ENCODE data around the gene RNF4.
"Not testable (repeated sequence)": the region's sequence is repeated elsewhere in the genome, so short reads cannot be mapped to it uniquely, and the experiment has no call there.

RNF4 gene, protein sequence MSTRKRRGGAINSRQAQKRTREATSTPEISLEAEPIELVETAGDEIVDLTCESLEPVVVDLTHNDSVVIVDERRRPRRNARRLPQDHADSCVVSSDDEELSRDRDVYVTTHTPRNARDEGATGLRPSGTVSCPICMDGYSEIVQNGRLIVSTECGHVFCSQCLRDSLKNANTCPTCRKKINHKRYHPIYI

DNA sequence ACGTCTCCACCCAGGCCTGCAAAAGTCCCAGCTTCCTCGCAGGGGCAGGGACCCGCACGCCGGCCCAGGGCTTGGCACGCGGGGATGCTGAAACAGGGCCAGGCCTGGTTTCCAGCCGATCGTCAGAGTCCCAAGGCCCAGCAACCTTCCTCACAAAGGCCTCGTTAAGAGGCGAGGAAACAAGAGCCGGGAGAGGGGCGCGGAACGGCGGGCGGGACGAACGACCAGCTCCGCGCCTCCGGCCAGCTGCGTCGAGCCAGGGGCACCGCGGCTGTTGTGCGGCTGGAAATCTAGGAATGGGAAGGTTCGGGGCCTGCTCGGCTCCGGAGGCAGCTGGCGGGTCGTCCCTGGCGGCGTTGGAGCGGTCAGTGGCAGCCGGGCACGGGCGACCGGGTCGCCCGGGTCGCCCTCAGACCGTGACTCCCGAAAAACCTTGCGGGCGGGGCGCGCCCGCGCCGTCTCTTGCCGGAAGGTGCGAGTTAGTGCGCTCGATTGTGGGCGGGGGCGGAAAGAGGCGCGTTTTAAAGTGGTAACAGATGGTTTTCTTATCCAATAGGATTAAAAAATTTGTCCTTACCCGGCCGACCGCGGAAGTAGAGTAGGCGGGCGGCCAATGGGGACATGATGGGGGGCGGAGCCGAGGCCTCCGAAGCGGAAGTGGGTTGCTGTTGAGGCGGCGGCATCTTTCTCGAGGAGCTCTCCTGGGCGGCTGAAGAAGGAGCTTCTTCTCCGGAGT, at the start of gene RNF4:
Gene RNF4, plus strand, starts transcription at position 651 of the 736 bp plus-strand sequence. CDS start 21,388 bp downstream, outside the sequence.
- intact Hi-C loops (cut with DNase I) = loop anchor here (1.0 to 5.0 kb wide), 2 partner anchors 68 to 226 kb away; partner anchors contain the start of genes FAM193A, HAUS3 and POLN
- DNase-seq = peak; percentile 91 to 99 (median 94)

DNA sequence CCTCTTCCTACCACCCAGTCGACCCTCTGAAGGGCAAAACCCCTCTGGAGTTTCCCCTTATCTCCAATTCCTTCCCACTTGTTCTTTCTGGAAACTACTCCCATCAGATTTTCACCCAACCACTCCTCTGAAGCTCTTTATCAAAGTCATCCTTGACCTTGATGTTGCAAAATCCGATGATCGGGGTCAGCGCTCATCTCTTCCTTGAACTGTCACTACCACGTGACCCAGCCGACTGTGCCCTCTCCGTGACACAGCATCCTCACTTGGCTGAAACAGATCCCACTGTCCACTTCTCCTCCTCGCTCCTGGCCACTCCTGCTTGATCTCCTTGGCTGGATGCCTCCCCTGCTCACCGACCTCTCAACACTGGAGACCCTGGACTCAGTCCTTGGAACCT, 49.1 kb upstream of the RNF4 start:
- DNase-seq = peak in 1 of 10 donors; percentile 17
- intact Hi-C loops (cut with DNase I) = loop anchor here (2.0 to 5.0 kb wide), 5 partner anchors 42 to 563 kb away; partner anchors contain the start of genes FAM193A, HAUS3, LETM1 and MXD4

DNA sequence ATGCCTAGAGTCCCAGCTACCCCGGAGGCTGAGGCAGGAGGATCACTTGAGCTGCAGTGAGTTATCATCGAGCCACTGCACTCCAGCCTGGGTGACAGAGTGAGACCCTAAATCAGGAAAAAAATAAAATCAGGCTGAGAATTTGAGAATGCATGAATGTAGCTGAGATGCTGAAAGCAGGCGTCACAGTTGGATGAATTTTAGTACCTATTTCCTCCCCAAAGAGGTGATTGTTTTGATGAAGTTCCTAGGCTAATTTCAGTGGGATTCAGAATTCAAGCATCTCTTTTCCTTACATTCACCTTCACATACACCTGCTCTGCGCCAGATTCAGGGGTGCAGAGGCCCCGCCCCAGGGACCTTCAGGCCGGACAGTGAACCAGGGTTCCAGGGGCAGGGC, 47.0 kb upstream of the RNF4 start:
- intact Hi-C loops (cut with DNase I) = no loop called here
- DNase-seq = no peak

DNA sequence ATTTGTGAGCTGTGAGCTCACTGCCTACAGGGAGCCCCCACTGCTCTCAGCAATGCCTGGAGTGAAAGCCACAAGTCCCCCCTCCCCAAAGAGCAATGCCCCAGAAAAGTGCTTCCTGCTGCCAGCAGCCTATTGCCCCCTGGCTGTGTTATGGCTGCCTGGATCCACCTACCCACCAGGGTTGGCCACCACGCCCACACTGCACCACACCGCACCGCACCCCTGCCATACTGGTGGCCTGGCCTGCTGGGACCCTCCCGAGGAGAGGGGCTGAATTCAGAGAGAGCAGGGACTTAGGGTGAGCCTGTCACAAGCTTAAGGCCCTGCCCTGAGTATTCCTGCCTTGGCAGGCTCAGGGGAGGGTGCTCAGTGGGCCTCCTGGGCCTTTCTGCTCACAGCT, 45.8 kb upstream of the RNF4 start:
- intact Hi-C loops (cut with DNase I) = no loop called here
- peak in 2 of 10 donors; percentile 28 to 64 for DNase-seq

DNA sequence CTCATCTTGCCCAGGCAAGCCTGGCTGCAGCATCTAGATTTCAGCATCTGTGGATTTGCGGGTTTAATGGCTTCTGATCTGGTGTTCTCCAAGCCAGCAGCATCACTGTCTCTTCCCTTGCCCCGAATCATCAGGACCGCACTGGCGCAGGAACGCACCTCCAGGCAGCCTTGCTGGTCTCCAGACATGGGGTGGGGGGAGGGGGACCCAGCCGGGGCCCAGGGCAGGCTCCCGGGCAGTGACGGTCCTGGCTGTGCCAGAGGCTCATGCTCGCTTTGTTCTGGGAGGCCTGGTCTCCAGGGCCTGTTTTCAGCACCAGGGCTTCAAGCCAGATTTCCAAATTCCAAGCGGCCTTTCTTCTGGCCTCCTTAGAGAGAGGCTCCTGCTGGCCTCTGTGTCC, 45.2 kb upstream of the RNF4 start:
- intact Hi-C loops (cut with DNase I) = no loop called here
- peak in 3 of 10 donors; percentile 41 to 47 (median 43) for DNase-seq

DNA sequence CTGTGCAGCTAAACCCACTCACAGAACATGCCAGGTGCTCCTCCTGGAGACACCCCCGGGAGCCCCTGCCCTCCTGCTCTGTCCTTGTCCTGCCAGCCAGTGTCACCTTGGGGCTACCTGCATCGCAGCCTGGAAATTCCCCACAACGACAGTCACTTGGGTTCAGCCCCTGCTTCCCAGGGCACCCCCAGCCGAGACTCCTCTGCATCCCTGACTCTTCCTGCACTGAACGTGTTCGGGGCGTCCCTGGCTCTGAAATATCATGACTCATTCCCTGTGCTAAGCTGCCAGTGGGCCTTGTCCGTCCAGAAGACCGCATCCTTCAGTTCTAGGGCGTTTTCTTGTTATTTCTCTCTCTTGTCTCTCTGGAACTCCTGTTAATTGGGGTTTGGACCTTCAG, 44.3 kb upstream of the RNF4 start:
- peak in 3 of 10 donors; percentile 46 to 64 (median 56) for DNase-seq
- intact Hi-C loops (cut with DNase I) = no loop called here

DNA sequence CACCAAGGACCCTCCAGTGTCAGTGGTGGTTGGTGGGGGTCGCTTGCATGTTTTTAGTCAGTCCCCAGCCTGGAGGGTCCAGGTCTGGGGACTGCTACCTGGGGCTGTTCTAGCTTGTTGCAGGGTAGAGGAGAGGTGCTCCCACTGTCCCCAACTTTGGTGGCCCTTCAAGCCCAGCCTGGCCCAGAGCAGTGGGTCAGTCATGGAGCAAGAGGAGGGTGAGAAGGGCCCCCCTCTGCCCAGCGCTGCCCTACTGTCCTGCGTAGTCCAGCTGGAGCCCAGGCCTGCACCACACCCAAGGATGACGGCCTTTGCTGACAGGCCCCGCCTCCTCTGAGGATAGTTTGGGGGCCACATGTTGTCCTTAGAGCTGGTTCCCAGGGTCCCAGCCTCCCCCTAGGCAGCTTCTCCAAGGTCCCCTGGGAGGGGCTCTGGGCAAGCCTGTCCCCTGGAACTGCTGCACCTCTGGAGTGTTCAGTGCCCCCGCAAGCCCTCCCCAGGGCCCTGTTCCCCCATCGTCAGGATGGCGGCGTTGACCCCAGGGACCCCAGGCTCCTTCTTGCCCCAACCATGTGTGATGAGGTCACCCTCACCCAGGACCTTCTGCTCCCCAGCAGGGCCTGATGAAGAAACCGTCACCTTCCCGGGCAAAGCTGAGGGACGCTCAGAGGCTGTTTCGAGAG, 43.4 kb upstream of the RNF4 start:
- peak in 3 of 10 donors; percentile 47 to 80 (median 55) for DNase-seq
- intact Hi-C loops (cut with DNase I) = no loop called here

DNA sequence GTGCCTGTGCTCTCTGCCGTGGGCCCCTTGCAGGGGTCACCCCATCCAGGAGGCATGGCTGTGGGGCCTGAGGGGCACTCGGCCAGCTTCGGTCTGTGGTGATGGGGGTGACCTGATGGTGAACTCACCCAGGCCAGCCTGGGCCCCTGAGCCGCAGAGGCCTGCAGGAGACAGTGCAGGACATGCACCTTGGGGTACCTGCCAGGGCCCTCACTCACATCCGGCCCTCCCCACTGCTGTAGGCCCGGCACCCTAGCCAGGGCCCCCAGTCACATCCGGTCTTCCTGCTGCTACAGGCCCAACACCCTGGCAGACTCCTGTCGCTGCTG, 42.9 kb upstream of the RNF4 start:
- DNase-seq = peak in 2 of 10 donors; percentile 53 to 59
- intact Hi-C loops (cut with DNase I) = no loop called here

DNA sequence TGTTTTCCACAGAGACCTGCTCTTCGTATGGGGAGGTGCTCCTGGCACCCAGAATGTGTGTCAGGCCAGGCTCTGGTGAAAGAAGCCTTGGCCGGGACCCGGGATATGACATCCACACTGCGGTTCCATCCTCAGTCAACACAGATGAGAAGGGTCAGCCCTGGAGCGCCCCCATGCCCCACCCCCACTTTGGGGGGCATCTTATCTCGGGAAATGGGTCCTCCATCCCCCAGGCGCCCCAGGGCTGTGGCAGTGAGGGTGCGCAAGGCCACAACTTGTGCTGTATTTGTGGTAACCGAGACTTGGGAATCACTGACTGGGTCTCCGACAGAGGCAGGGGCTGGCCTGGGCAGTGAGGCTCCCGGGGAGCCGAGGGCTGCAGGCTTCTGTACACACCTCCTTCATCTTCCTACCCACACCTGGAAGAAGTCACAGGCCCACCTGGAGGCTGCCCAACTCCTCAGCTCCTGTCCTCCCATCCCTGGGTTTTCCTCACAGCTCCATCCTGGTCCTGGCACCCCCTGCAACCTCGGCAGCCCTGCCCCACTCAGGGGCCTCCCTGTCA, 42.1 kb upstream of the RNF4 start:
- peak in 3 of 10 donors; percentile 56 to 81 (median 57) for DNase-seq
- intact Hi-C loops (cut with DNase I) = no loop called here

DNA sequence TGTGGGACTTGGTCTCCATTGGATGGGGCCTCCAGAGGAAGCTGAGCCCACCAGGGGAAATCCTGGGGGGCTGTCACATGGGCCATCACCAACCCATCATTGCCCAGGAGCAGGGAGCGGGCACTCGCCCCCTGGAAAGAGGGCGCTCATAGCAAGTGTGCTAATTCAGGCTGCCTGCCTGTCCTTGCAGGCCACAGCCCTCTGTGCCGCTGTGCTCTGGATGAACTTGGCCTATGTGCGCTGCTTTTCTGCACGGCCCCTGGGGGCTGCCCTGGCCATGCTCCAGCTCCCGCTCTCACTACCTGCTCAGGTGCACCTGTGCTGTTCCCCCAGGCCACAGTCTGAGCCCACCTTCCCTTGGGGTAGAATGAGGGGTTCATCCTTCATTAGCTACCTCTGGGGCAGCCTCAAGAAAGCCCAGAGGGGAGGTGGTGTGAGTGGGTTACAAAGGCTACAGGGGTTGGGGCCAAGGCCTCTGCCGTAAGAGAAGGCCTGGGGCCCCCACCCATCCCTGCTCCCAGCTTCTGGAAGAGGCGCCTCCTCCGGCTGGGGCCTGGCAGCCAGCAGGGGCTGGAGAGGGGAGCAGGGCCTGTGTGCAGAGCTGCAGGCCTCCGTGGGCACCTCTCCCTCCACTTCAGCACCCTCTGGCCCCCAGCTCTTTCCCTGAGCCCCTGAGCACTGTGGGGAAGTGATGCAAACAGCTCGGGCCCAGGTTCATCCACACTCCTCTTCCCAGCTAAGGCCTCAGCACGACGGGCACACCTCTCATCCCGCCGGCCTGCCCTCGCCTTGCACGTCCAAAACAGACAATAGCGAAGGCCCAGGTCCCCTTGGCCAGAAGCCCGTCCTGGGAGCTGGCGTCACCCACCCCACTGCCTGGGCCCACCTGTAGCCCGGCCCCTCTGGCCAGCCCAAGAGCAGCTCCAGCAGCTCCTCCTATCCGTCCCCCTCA, 41.2 kb upstream of the RNF4 start:
- peak in 3 of 10 donors; percentile 45 to 79 (median 74) for DNase-seq
- intact Hi-C loops (cut with DNase I) = no loop called here

DNA sequence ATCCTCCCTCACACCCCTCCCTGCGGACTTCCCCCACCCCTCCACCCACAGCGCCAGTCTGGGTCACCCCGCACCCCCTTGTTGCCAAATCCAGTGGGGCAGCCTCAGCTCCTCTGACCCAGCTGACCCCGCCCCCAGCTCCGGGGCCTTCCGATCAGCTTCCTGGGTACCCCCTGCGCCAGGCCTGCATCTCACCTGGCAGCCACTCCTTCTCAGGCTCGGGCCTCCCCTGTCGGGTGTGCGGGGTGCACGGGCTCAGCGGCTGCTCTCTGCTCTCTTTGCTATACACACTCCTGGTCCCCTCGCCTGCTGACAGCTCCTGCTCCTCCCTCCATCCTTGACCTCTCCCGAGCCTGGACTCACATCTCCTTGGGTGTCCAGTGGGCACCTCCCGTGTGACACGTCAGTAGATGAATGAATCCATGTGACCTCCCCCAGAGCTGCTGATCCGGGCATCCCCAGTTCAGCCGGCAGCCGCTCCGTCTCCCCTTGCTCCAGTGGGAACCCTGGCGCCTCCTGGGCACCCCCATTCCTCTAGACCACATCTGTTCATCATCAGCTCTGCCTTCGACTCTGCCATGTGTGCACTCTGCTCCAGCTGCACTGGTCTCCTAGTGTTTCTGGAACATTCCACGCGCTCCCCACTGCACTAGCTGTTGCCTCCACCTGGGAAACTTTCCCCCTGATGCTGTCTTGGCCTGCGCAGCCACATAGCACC, 40.3 kb upstream of the RNF4 start:
- intact Hi-C loops (cut with DNase I) = no loop called here
- DNase-seq = peak in 3 of 10 donors; percentile 60 to 72 (median 71)

DNA sequence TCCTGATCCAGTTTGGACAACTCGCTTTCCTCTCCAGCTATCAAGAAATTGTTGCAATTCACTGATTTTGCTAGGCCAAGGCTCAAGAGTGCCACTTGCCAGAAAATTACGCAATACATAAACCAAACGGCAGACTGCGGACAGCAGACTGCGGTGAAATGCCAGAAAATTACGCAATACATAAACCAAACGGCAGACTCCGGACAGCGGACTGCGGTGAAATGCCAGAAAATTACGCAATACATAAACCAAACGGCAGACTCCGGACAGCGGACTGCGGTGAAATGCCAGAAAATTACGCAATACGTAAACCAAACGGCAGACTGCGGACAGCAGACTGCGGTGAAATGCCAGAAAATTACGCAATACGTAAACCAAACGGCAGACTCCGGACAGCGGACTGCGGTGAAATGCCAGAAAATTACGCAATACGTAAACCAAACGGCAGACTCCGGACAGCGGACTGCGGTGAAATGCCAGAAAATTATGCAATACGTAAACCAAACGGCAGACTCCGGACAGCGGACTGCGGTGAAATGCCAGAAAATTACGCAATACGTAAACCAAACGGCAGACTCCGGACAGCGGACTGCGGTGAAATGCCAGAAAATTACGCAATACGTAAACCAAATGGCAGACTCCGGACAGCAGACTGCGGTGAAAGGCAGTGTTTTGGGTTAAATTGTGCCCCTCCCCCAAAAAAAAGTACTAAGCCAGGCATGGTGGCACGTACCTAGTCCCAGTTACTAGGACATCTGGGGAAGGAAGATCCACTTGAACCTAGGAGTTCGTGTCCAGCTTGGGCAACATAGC, 38.8 kb upstream of the RNF4 start:
- peak in 1 of 10 donors; percentile 32 for DNase-seq

DNA sequence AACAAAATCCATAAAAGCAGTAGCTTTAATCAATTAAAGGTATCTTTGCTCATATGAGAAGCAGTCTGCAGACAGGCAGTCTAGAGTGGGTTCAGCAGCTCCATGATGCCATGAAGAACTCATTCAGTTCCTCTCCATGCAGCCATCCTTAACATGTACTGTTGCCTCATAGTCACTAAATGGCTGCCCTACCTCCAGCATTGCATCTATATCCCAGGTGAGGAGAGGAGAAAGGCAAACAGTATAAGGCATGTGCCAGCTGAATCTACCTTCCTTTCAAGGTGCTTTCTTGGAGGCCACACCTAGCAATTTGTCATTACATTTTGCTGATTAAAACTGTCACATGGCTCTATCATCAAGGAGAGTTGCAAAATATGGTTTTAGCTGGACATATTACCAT, 36.9 kb upstream of the RNF4 start:
- no peak for DNase-seq
- intact Hi-C loops (cut with DNase I) = no loop called here

More for the DNA sequence above, 38.8 kb upstream of the RNF4 start:
- intact Hi-C loops (cut with DNase I) = not testable (repeated sequence)

DNA sequence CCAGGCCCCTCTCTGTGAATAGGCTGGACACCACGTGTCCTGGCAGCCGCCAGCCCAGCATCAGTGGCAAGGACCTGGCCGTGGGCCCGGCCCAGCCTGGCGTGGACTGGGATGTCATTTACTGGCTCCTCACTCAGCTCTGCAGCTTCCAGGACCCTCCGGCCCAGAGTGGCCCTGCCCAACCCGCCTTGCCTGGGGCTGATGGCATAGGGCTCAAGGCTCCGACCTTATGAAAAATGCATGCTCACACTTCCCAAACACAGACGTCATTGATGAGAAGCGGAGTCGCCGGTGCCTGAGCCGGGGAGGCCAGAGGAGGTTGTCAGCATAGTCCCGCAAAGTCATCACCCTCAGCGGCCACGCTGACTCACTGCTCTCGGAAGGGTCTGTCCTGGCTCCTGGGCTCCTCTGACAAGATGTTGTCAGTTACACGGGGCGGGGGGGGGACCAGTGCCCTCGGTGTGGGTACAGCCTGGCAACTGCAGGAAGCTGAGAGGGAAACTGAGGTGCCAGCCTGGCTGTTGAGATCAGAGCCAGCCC, 35.8 kb upstream of the RNF4 start:
- peak; percentile 68 to 96 (median 82) for DNase-seq

DNA sequence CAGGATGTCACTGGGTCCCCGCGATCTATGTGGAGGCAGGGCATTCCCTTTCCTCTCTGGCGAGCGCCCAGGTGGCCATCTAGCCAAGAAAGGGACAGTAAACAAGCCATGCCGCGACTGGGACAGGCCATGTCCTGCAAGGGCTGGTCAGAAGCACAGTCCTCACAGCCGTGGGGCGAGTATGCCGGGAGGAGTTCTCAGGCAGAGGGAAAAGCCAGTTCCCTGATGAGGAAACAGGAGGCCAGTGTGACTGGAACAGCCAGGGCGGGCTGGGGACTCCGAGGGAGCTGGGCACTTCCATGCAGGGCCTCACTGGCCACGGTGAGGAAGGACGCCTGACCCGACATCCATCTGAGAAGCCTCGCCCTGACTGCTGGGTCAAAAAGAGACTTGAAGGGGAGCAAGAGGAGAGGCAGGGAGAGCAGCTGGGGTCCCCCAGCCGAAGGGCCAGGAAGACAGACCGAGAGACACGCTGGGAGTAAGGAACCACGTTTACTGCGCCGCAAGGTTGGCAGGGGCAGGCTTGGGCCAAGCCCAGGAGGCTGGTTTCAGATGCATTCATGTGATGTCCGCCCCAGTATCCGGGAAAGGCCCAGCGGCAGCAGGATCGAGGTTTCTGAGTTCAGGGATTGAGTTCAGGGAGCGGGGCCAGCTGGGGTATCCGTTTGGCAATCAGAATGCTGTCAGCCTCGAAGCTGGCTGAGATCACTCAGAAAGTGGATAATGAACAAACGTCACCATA, 35.1 kb upstream of the RNF4 start:
- peak in 5 of 10 donors; percentile 53 to 88 (median 69) for DNase-seq
- intact Hi-C loops (cut with DNase I) = no loop called here

More for the DNA sequence above, 35.8 kb upstream of the RNF4 start:
- intact Hi-C loops (cut with DNase I) = no loop called here

DNA sequence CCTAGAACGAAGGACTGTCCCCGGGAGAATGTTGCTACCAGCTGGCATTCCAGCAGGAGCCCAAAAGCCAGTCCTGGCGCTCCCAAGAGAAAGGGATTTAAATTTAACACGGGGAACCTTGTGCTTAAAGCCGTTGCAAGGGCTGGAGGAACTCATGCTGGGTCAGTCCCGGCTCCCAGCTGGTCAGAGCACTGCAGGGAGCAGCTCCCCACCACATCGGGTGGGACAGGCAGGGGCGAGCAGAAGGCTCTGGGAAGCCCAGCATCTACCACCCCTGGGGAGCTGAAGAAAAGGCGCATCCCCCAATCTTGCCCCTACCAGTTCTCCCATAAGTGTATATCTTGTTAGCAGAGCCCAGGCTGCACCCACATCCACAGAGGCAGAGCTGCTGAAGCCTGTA, 34.5 kb upstream of the RNF4 start:
- DNase-seq = peak in 3 of 10 donors; percentile 16 to 75 (median 37)
- intact Hi-C loops (cut with DNase I) = no loop called here

DNA sequence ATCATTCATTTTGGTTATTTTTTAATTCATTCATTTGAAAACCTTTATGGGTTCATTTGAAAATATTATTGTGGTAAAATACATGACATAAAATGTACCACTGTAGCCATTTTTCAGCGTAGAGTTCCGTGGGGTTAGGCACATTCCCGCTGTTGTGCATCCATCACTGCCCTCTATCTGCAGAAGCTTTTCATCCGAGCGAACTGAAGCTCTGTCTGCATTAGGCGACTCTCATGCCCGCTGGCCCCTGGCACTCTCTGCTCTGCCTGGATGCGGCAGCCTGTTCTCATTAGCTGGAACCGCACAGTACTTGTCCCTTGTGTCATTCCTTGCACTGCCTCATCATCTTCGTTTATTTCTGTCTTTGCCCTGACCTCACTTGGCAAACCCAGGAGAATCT, 32.6 kb upstream of the RNF4 start:
- peak in 9 of 10 donors; percentile 56 to 93 (median 62) for DNase-seq
- intact Hi-C loops (cut with DNase I) = no loop called here
